Measurements from ENCODE around the gene SLC25A30.
"Not testable (repeated sequence)": the region's sequence is repeated elsewhere in the genome, so short reads cannot be mapped to it uniquely, and the experiment has no call there.

SLC25A30 gene

DNA sequence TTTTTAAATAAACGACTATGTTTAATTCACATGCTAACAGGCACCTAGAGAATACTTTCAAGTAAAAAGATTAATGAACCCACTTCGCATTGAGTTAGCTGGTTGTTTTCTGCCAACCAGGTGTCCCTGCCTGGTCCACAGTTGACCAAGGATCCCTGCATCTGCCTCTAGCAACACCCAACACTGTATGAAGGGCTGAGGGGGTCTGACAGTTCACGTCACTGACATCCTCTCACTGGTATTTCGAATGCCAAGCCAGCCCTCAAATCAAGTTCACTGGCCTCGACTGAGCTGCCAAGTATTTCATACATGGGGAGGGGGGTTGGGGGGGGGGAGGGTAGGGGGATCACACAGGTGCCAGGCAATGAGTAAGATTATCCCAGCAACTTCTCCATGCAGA is 25.4 kb downstream of the SLC25A30 start:
- DNase-seq (ENCODE audit: low read depth in 1 of 2, low spot score in 1 of 2): no peak

DNA sequence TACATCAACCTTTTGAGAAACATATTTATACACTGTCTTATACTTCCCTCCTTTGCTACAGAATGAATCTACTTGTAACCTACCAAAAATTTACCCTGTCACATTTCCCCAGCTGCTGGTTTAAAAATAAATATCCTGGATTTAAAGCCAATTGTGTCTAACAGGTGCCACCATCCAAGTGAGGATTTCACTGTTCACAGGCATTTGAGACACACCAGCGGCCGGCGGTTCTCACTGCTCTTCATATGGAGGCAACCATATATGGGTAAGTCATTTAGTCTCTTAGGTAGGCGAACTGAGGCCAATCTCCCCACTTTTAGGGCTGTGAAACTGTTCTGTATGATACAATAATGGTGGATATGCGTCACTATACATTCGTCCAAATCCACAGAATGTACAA is 26.2 kb downstream of the SLC25A30 start:
- no peak for DNase-seq (ENCODE audit: low read depth in 1 of 2, low spot score in 1 of 2)

DNA sequence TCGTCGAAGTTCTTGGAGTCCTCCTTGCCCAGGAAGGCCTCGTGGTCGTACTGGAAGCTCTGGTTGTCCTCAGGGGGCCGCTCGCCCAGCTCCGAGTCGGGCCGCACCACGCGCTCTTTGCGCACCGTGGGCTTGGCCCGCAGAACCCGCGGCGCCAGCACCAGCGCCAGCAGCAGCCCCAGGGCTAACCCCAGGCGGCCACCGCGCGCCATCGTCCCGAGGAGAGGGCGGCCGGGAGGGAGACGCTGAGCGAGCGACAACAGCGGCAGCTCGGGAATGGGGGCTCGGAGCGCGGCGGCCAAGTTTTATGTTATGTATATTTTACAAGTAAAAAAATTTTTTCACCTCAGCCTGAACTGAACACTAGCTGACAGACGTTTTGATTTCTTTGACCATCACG is 27.0 kb downstream of the SLC25A30 start:
- not testable (repeated sequence) for DNase-seq (ENCODE audit: low read depth in 1 of 2, low spot score in 1 of 2)

- not testable (repeated sequence) for DNase-seq (ENCODE audit: low read depth in 1 of 2, low spot score in 1 of 2)
Observed at GRCh38 chr13:45390348-45390747, 27.8 kb downstream of the SLC25A30 start.

- no peak for DNase-seq (ENCODE audit: low read depth in 1 of 2, low spot score in 1 of 2)
Observed at GRCh38 chr13:45388664-45389063, 29.5 kb downstream of the SLC25A30 start.

DNA sequence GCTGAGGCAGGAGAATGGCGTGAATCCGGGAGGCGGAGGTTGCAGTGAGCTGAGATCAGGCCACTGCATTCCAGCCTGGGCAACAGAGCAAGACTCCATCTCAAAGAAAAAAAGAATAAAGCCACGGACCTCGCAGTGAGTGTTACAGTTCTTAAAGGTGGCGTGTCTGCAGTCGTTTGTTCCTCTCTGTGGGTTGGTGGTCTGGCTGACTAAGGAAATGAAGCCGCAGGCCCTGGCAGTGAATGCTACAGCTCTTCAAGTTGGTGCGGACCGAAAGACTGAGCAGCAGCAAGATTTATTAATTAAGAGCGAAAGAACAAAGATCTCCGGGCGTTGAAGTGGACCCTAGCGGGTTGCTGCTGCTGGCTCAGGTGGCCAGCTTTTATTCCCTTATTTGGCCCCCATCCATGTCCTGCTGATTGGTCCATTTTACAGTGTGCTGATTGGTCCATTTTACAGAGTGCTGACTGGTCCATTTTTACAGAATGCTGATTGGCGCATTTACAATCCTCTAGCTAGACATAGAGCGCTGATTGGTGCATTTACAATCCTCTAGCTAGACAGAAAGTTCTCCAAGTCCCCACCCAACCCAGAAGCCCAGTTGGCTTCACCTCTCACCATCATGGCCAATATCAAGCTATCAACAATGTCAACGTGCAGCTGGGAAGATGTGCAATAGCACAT is 31.1 kb downstream of the SLC25A30 start:
- not testable (repeated sequence) for DNase-seq (ENCODE audit: low read depth in 1 of 2, low spot score in 1 of 2)

DNA sequence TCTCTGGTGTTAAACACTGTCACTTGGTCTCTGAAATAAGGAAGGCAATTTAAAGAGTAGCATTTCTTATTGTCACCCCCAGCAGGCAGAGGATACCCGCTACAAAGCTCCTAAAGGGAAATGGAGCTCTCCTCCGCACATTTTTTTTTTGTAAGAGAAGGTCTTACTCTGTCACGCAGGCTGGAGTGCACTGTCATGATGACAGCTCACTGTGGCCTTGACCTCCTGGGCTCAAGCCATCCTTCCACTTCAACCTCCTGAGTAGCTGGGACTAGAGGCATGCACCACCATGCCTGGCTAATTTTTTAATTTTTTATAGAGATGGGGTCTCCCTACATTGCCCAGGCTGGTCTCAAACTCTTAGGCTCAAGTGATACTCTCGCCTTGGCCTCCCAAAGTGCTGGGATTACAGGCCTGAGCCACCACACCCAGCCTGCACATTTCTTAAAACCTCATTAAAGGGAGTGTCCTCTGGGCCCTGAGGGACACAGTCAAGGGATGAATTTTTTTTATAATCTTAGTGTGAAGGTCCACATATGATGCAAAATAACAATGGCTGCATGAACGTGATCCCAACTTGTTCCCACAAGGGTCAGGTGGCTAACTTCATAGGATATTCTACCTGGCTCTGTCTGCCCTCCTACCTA is 32.1 kb downstream of the SLC25A30 start:
- DNase-seq (ENCODE audit: low read depth in 1 of 2, low spot score in 1 of 2): no peak

DNA sequence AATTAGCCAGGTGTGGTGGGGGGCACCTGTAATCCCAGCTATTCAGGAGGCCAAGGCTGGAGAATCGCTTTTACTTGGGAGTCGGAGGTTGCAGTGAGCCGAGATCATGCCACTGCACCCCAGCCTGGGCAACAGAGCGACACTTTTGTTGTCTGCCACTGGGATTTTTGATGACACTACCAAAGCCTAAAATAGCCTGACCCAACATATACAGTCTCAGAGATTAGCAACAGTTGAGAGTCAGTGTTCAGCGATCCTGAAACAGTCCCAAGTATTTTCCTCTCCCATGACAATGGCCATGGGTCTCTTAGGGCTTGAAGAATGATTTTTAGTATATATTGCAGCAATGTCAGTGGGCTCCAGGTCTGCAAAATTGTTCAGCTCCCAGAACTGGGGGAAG is 32.9 kb downstream of the SLC25A30 start:
- no peak for DNase-seq (ENCODE audit: low read depth in 1 of 2, low spot score in 1 of 2)

DNA sequence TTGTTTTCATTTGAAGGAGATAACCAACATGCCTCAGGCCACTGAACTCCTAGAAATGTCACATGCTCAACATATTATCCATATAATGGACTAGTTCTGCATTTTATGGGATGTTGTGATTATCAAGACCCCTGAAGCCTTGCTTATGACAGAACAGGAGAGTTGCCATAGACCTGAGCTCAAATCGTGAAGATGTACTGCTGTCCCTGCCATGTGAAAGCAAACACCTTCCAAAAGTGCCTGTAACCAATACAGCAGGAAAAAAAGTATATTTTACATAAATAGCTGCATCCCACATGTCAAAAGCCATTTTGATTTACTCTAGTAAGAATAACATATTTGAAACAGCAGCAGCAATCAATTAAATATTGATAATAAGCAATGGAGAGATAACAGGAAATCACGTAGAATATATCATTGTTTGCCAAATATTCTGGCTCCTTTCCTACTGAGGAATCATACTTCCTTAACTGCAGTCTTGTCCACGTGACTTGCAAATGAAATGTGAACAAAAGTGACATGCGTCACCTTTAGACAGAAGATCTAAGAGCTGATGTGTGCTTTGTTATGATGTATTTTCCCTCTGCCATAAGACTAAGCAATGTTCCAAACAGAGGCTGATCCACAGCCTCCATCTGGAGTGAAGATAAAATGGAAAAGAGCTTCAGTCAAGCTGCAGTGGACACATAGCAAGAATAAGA is 33.5 kb downstream of the SLC25A30 start:
- DNase-seq (ENCODE audit: low read depth in 1 of 2, low spot score in 1 of 2): no peak

GRCh38 chr13:45382739-45383138 is 35.4 kb downstream of the SLC25A30 start:
- not testable (repeated sequence) for DNase-seq (ENCODE audit: low read depth in 1 of 2, low spot score in 1 of 2)

DNA sequence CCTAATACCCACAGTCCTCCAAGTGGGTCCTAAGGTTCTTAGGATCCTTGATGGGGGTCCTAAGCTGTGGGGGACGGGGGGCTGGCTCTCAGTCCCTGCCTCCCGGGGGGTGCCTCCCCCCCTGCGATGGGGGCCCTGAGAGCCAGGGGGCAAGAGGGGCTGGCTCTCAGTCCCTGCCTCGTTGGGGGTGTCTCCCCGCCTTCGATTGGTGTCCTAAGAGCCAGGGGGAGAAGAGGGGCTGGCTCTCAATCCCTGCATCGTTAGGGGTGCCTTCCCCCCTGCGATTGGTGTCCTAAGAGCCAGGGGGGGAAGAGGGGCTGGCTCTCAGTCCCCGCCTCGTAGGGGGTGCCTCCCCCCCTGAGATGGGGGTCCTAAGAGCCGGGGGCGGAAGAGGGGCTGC is 37.0 kb downstream of the SLC25A30 start:
- no peak for DNase-seq (ENCODE audit: low read depth in 1 of 2, low spot score in 1 of 2)

GRCh38 chr13:45380708-45381107 is 37.5 kb downstream of the SLC25A30 start:
- not testable (repeated sequence) for DNase-seq (ENCODE audit: low read depth in 1 of 2, low spot score in 1 of 2)

DNA sequence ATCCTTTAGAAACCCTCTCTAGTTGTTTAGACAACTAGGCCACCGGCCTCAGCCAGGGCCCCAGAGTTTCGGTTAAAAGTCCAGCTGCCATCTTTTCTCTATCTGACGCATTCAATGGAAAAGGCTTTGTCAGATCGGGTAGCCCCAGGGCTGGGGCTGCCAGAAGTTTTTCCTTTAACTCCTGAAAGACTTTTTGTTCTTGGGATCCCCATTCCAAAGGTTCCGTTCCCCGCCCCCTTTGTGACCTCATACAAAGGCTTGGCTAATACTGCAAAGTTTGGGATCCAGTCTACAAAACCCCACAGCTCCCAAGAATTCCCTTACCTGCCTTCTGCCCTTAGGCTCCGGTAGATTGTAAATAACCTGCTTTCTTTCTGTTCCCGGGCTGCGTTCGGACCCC is 38.7 kb downstream of the SLC25A30 start:
- DNase-seq (ENCODE audit: low read depth in 1 of 2, low spot score in 1 of 2): not testable (repeated sequence)

DNA sequence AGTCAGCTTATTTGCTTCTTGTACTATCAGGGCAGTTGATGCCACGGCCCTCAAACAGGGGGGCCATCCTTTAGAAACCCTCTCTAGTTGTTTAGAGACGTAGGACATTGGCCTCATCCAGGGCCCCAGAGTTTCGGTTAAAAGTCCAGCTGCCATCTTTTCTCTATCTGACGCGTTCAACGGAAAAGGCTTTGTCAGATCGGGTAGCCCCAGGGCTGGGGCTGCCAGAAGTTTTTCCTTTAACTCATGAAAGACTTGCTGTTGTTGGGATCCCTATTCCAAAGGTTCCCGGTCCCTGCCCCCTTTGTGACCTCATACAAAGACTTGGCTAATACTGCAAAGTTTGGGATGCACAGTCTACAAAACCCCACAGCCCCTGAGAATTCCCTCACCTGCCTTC is 39.4 kb downstream of the SLC25A30 start:
- DNase-seq (ENCODE audit: low read depth in 1 of 2, low spot score in 1 of 2): not testable (repeated sequence)

GRCh38 chr13:45377314-45377713 is 40.9 kb downstream of the SLC25A30 start:
- DNase-seq (ENCODE audit: low read depth in 1 of 2, low spot score in 1 of 2): not testable (repeated sequence)

DNA sequence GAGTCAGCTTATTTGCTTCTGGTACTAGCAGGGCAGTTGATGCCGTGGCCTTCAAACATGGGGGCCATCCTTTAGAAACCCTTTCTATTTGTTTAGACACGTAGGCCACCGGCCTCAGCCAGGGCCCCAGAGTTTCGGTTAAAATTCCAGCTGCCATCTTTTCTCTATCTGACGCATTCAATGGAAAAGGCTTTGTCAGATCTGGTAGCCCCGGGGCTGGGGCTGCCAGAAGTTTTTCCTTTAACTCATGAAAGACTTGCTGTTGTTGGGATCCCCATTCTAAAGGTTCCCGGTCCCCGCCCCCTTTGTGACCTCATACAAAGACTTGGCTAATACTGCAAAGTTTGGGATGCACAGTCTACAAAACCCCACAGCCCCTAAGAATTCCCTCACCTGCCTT is 41.5 kb downstream of the SLC25A30 start:
- not testable (repeated sequence) for DNase-seq (ENCODE audit: low read depth in 1 of 2, low spot score in 1 of 2)

- no peak for DNase-seq (ENCODE audit: low read depth in 1 of 2, low spot score in 1 of 2)
Observed at GRCh38 chr13:45374917-45375316, 43.3 kb downstream of the SLC25A30 start.

GRCh38 chr13:45373162-45373547 is 45.0 kb downstream of the SLC25A30 start:
- DNase-seq (ENCODE audit: low read depth in 1 of 2, low spot score in 1 of 2): no peak

DNA sequence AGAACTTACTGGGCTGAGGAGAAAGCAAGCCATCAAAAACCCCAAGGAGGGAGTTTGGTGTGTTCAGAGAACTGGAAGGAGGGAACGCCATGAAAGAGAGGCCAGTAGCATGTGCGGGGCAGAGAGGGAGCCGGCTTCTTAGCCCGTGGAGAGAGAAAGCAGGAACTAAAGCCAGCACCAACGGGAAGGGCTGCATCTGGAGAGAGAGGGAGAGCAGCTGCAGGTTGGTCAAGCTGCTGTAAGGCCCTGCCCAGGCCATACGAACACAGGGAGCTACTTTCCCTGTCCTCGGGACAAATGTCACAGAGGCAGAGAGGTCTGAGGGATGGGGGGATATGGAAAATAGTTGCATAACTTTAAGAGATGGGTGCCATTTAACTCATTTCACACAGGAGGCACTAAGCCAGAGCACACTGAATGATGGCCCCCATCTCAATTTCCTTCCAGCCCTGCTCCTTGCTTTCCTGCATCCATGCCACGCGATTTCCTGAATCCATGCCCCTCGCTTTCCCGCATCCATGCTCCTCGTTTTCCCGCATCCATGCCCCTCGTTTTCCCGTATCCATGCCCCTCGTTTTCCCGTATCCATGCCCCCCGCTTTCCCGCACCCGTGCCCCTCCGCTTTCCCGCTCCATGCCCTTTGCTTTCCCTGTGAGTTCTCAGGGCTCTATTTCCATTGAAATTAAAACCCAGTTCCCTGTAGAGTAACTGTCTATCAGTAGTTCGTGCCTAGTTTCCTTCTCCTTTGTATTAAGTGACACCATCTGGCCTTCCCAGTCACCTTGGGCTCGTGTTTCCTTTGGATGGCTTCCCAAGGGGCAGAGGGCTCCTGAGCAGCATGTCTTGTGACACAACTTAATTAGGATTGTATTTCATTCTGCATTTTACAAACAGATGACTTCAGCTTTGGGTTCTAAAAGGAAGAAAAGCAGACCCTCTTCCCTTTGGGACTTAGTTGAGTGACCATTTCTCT is 45.7 kb downstream of the SLC25A30 start:
- DNase-seq (ENCODE audit: low read depth in 1 of 2, low spot score in 1 of 2): no peak

DNA sequence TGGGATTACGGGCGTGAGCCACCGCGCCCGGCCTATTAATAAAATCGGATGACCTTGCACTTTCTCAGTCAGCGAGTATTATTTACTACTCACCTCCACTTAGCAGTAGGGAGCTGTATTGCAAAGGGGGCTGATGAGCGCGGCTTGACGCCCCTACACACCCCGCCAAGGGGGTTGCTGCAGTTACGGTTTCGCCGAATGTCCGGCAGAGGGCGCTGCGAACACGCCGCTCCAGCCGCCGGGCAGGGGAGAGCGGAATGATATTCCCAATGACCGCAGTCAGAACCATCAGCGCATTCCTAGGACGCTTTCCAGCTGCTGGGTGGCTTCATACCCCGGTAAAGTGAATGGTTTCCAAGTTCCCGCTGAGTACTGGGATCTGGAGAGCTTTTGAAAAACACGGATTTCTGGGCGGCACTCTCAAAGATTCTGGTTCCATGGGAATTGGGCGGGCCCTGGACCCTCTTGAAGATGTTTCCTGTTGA is 47.2 kb downstream of the SLC25A30 start:
- DNase-seq (ENCODE audit: low read depth in 1 of 2, low spot score in 1 of 2): peak; percentile 21 to 38

DNA sequence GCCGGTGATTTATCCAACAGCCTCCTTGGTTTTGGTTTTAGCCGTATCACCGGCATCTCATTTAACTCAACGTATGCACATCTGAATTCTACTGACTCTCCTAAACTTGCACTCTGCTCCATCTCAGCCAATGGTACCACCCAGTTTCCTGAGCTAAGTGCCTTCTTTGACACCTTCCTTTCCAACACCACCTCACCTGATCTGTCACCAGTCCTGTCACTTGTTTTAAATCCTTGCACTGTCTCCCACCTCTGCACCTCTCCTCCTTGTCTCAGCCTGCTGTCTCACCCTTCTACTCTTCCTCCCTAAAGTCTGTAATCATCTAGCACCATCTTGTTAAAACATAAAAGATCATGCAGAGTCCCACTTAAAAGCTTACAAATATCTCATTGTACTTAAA is 49.1 kb downstream of the SLC25A30 start:
- DNase-seq (ENCODE audit: low read depth in 1 of 2, low spot score in 1 of 2): no peak

Data from activated CD4-positive, alpha-beta T cell treated with anti-CD3 and anti-CD28 coated beads, Interleukin-2, amount 50 U/mL, for 24 hours (primary cell).